Activated B cell treated with CpG ODN at 0.5 μM for 24 hours (primary cell): Measurements from ENCODE around the gene AFF1. TPM values are rescaled to one million over a fixed set of nuclear protein-coding genes. Genes with fewer than 3 reads are reported as not detected.

Experiments used
- ATAC-seq: fragments of 200-7000 bp; cut with Tn5 transposase; one replicate; pipeline ENCODE4 v1.10.0; 2021; ENCODE audit warnings: low read depth, mild to moderate bottlenecking, moderate library complexity
- CTCF ChIA-PET: fragments of 350-600 bp; sonication (Branson Sonifier 250); formaldehyde crosslinking; loops from one replicate; lab custom pipeline; 2021; ENCODE audit warnings: antibody characterized with exemption; lab: Charles Lee
- POLR2A ChIA-PET: fragments of 350-600 bp; sonication (Branson Sonifier 250); formaldehyde crosslinking; loops from one replicate; lab custom pipeline; 2021; ENCODE audit warnings: antibody characterized with exemption; lab: Charles Lee
- DNase-seq: peaks from one replicate; pipeline ENCODE4 v3.0.0; 2022
- H3K27ac Mint-ChIP-seq: one replicate; pipeline ENCODE4 v1.8.0; 2020; ENCODE audit warnings: mixed read lengths
- H3K27me3 Mint-ChIP-seq: one replicate; pipeline ENCODE4 v1.8.0; 2021; ENCODE audit warnings: mixed read lengths
- H3K36me3 Mint-ChIP-seq: one replicate; pipeline ENCODE4 v1.8.0; 2021; ENCODE audit warnings: low read depth, mixed read lengths
- H3K4me1 Mint-ChIP-seq: one replicate; pipeline ENCODE4 v1.8.0; 2021; ENCODE audit warnings: mixed read lengths
- H3K4me3 Mint-ChIP-seq: one replicate; pipeline ENCODE4 v1.8.0; 2020; ENCODE audit warnings: mild to moderate bottlenecking, mixed read lengths
- H3K9me3 Mint-ChIP-seq: one replicate; pipeline ENCODE4 v1.8.0; 2020; ENCODE audit warnings: mixed read lengths
- intact Hi-C: fragments of 100-400 bp; cut with micrococcal nuclease; formaldehyde crosslinking; loops from one replicate; pipeline ENCODE4 v1.15.1; 2024
- total RNA-seq: library from RNA; stranded (reverse); gene quantifications from 2 replicates; pipeline ENCODE4 v1.2.3, GENCODE V29; 2022
- TF ChIP-seq, protein P1 (sequence below): fragments of 200-600 bp; IDR thresholded peaks from one replicate; pipeline ENCODE4 v1.8.0; 2022; ENCODE audit warnings: antibody characterized with exemption, mild to moderate bottlenecking

Gene AFF1
- total RNA-seq, 1 donor from 2014 or later: 60.8 TPM

DNA sequence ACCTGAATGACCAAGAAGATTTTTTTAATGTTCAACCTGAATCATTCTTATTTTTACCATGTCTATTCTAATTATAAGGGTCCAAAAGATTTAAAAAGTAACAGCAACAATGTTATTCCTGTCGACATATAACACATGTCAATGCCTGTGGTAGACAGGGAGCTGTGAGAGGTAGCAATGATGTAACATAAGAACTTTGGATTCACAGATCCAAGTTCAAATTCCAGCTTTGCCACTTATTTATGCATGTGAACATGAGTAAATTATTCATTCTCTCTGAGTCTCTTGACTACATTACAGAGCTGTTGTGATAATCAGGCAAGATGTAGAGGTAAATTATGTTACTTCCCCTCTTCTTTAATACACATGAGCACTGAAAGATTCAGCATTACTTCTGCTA, 231.1 kb downstream of the AFF1 start:
- intact Hi-C loops: no loop called here
- TF ChIP-seq, protein P1, sequence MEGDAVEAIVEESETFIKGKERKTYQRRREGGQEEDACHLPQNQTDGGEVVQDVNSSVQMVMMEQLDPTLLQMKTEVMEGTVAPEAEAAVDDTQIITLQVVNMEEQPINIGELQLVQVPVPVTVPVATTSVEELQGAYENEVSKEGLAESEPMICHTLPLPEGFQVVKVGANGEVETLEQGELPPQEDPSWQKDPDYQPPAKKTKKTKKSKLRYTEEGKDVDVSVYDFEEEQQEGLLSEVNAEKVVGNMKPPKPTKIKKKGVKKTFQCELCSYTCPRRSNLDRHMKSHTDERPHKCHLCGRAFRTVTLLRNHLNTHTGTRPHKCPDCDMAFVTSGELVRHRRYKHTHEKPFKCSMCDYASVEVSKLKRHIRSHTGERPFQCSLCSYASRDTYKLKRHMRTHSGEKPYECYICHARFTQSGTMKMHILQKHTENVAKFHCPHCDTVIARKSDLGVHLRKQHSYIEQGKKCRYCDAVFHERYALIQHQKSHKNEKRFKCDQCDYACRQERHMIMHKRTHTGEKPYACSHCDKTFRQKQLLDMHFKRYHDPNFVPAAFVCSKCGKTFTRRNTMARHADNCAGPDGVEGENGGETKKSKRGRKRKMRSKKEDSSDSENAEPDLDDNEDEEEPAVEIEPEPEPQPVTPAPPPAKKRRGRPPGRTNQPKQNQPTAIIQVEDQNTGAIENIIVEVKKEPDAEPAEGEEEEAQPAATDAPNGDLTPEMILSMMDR: no peak
- Mint-ChIP-seq H3K27me3 (no peaks in the 10 kb centered on the region), H3K4me1 (no peaks in the 10 kb centered on the region), H3K36me3 (peaks cover 40% of the 10 kb centered on the region), H3K27ac (no peak overlapping the region), H3K9me3 (no peaks in the 10 kb centered on the region), H3K4me3 (no peak overlapping the region)
- POLR2A ChIA-PET: no interaction called here
- DNase-seq (no peak), ATAC-seq (no peak)
- CTCF ChIA-PET: no interaction called here

DNA sequence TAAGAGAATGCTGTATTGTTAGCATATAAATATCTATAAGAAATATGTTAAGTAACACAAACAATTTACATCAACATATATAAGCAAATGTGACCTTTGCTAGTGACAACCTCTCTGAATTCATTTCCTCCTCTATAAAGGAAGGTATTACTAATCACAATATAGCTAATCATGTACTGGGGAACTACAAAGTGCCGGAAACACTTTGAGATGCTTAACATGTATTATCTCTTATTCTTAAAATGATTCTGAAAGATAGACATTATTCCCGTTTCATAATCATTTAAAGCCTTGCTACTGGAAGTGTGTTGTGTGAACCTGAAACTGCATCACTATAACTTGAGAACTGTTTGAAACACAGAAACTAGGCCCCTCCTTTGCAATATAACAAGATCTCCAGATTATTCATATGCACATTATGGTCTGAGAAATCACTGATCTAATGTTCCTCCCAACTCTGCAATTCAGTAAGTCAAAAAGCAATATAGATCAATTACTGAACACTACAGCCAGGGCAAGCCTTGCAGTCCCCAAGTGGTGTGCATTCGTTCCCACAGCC, 231.6 kb downstream of the AFF1 start:
- ATAC-seq (no peak), DNase-seq (no peak)
- Mint-ChIP-seq H3K4me3 (no peak overlapping the region), H3K4me1 (no peaks in the 10 kb centered on the region), H3K27ac (no peak overlapping the region), H3K27me3 (no peaks in the 10 kb centered on the region), H3K9me3 (no peaks in the 10 kb centered on the region), H3K36me3 (peaks cover 39% of the 10 kb centered on the region)
- TF ChIP-seq, protein P1: no peak
- intact Hi-C loops: no loop called here
- POLR2A ChIA-PET: no interaction called here
- CTCF ChIA-PET: no interaction called here

DNA sequence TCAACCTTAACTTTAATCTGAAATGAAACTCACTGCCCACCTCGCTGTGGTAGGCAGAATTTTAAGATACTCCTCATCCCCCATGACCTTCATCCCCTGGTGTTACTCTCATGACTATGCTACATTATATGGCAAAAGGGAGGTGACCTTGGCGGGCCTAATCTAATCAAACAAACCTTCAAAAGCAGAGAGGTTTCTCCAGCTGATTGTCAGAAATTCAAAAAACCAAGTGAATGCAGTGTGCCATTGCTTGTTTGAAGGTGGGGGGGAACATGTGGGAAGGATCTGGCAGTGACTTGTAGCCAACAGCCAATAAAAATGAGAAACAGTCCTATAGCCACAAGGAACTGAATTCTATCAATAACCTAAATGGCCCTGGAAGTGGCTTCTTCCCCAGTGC, 237.1 kb downstream of the AFF1 start:
- ATAC-seq: no peak
- Mint-ChIP-seq H3K27ac (no peak overlapping the region), H3K36me3 (peaks cover 30% of the 10 kb centered on the region), H3K9me3 (no peaks in the 10 kb centered on the region), H3K4me3 (no peak overlapping the region), H3K27me3 (no peaks in the 10 kb centered on the region), H3K4me1 (no peaks in the 10 kb centered on the region)
- ChIA-PET POLR2A (no interaction called here), CTCF (no interaction called here)
- intact Hi-C loops: no loop called here
- no peak for DNase-seq
- TF ChIP-seq, protein P1: no peak

GRCh38 chr4:87174672-87175071, 239.9 kb downstream of the AFF1 start:
- POLR2A ChIA-PET: no interaction called here
- Mint-ChIP-seq H3K4me3 (no peak overlapping the region), H3K9me3 (no peaks in the 10 kb centered on the region), H3K27ac (no peak overlapping the region), H3K4me1 (no peaks in the 10 kb centered on the region), H3K27me3 (no peaks in the 10 kb centered on the region), H3K36me3 (peaks cover 32% of the 10 kb centered on the region)
- CTCF ChIA-PET: no interaction called here
- no peak for ATAC-seq
- DNase-seq: no peak
- TF ChIP-seq, protein P1: no peak
- intact Hi-C loops: no loop called here

- Mint-ChIP-seq H3K36me3 (peaks cover 22% of the 10 kb centered on the region), H3K9me3 (no peaks in the 10 kb centered on the region), H3K4me1 (no peaks in the 10 kb centered on the region), H3K4me3 (no peak overlapping the region), H3K27ac (no peak overlapping the region), H3K27me3 (no peaks in the 10 kb centered on the region)
- ATAC-seq: no peak
- intact Hi-C loops: no loop called here
- TF ChIP-seq, protein P1: no peak
- POLR2A ChIA-PET: no interaction called here
- CTCF ChIA-PET: no interaction called here
- no peak for DNase-seq
These were observed 244.9 kb downstream of the AFF1 start for GRCh38 chr4:87179751-87180150.
